TTC549 (cell line): ENCODE data around the gene TIMM13.

Experiments
- FAIRE-seq: peaks from 2 replicates; lab custom pipeline; 2012; peaks lifted over from hg19 to GRCh38; lab: Jason Lieb, UNC

The TIMM13 gene

GRCh38 chr19:2382530-2383222 is 44.7 kb downstream of the TIMM13 start:
- no peak for FAIRE-seq

GRCh38 chr19:2381148-2381820 is 46.1 kb downstream of the TIMM13 start:
- FAIRE-seq, result no peak

DNA sequence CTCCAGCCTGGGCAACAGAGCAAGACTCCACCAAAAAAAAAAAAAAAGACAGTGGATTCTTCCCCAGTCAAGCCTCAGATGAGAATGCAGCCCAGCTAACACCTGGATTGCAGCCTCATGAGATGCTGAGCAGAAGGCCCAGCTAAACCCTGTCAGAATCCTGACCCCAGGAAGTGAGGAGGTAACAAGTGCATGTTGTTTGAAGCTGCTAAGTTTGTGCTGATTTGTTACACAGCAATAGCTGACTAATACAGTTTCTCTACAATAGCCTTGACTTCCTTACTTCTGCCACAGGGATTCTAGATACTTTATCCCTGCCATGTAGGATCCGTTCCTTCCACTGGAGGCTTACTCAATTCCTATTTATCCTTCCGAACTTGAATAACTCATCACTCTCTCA is 46.8 kb downstream of the TIMM13 start:
- FAIRE-seq, result no peak

DNA sequence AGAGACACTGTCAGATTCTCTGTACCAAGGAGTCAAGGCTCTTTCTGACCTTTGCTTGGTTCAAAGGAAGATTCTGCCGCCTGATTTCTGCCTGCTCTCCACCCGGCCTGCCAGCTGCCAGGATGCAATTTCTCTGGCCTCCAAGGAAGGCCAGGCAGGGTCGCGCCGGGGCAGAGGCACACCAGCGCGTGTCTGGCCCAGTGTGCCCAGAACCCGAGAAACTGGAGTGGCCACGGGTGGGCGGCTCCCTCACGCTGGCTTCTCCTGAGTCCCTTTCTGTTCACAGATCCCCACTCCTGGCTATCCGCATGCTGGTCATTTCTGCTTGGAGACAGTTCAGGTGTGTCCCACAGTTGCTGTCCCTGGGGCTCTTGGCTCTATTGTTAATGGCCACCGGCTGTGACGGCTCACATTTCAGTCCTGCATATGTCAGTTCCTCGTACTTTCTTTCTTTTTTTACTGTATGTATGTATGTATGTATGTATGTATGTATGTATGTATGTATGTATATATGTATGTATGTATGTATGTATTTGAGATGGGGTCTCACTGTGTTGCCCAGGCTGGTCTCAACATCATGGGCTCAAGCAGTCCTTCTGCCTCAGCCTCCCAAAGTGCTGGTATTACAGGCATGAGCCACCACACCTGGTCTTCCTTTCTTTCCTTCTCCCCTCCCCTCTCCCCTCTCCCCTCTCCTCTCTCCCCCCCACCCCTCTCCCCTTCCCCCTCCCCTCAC is 50.4 kb downstream of the TIMM13 start:
- no peak for FAIRE-seq
